HG03460 (cell line): ENCODE data around the gene OXTR.

Experiments
- ATAC-seq: cut with Tn5 transposase; IDR thresholded peaks from one replicate; pipeline ENCODE4 v1.9.1; 2021; ENCODE audit not compliant: unreplicated experiment

The OXTR gene

GRCh38 chr3:8767667-8768363 is 1.6 kb downstream of the OXTR start:
- ATAC-seq, result peak; percentile 42

DNA sequence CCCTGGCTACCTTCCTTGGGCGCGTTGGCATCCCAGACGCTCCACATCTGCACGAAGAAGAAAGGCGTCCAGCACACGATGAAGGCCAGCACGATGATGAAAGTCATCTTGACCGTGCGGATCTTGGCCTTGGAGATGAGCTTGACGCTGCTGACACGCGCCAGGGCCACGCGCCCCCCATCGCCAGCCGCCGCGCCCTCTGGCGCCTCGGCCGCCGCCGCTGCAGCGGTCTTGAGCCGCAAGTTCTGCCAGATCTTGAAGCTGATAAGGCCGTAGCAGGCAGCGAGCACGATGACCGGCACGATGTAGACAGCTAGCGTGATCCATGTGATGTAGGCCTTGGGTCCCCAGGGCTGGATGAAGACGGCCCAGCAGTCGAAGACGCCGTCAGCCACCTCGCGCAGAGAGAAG is 2.2 kb downstream of the OXTR start:
- no peak for ATAC-seq

GRCh38 chr3:8766148-8766547 is 3.3 kb downstream of the OXTR start:
- ATAC-seq, result no peak

GRCh38 chr3:8765528-8765927 is 3.9 kb downstream of the OXTR start:
- ATAC-seq, result no peak

DNA sequence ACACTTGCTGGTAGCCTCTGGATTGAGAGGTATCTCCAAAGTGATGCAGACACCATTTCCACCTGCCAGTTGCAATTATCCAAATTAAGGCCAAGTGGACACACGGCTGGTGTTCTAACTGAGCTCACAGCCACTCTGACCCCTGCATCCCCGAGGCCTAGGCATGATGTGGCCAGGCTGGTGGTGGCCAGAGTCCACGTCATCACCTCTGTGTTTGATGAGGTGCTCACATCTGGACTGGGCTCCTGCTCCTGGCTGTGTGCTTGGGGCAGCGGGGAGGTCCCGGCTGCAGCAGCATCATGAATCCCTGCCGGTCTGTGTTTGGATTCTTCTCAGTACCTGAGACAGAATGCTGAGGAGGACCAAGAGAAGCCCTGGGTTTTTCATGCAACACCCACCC is 4.9 kb downstream of the OXTR start:
- no peak for ATAC-seq

DNA sequence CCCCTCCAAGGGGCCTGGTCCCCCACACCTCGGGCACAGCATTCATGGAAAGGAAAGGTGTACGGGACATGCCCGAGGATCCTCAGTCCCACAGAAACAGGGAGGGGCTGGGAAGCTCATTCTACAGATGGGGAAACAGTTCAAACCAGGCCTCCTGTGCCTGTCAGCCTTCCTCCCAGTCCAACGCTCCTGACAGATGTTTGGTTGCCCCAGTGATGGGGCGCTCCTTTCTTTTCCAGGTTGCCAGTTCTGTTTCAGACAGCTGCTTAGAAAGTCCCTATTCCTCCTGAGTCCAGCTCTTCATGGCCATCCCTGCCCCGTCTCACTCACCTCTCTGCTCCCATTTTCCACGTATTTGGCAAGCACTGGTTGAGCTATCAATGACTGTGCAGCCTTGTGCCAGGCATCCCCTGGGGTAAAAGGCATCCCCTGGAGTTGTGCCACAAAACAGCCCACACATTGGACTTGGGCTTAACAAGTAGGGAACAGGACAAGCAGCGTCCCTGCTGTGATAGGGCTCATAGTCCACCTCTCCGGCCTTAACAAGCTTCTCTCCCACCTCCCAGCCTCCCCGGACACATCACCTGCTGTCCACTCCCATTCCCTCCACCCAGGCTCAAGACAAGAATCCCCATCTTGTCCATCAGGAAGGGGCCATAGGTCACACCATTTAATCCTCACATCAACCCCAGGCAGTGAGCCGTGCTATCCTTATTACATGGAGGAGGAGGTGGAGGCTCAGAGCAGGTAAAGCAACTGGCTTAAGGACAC is 6.6 kb downstream of the OXTR start:
- ATAC-seq, result no peak

GRCh38 chr3:8761866-8762265 is 7.5 kb downstream of the OXTR start:
- no peak for ATAC-seq

- no peak for ATAC-seq
Observed at GRCh38 chr3:8760506-8760905, 8.9 kb downstream of the OXTR start.

DNA sequence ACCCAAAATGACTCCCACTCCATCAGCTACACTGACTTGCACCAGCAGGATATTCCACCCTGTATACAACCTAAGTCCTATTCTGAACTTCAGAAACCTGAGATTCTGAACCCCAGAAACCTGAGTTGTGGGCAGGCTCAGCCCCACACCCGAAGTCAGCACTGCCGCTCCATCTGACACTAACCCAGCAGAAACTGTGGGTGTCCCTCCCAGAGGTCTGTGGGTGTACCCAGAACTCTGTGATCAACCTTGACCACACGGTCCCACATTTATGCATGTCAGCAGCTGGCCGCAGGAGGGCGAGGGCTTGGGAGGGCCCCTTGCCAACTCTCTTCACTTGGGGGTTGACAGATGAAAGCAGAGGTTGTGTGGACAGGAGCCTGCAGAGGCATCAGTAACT is 9.3 kb downstream of the OXTR start:
- ATAC-seq, result no peak

DNA sequence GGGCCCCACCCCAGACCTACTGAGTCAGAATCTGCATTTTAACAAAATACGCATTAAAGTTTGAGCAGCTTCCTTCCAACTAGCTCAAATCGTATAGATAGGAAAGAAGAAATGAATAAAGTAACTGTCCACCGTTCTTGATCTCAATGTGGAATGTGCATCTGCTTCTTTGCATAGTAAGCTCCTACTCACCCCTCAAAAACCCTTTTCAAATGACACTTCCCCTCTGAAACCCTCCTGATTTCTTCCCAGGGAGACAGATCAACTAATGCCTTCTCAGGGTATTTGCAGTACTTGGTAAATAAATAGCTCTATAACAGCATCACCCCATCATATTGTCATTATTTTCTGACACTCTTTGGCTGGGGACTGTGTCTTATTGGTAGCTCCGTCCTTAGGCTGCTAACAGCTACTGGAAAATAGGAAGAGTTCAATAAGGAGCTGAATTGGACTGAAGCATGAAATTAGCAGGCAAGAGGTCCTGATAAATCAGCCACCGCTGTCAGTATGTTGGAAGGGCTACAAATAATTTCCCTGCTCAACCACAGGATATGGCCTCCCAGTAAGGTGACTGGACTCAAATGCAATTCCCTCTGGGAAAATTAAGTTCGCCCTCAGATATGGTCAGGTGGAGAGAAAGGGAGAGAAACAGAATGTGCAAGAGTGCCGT is 10.2 kb downstream of the OXTR start:
- ATAC-seq, result no peak

GRCh38 chr3:8757551-8758518 is 11.6 kb downstream of the OXTR start:
- no peak for ATAC-seq

- no peak for ATAC-seq
Observed at GRCh38 chr3:8756671-8757070, 12.7 kb downstream of the OXTR start.

GRCh38 chr3:8755564-8756237 is 13.7 kb downstream of the OXTR start:
- ATAC-seq, result no peak

GRCh38 chr3:8755097-8755496 is 14.3 kb downstream of the OXTR start:
- no peak for ATAC-seq

- ATAC-seq, result no peak
Observed at GRCh38 chr3:8752832-8753231, 16.6 kb downstream of the OXTR start.

GRCh38 chr3:8749316-8749715 is 20.1 kb downstream of the OXTR start:
- ATAC-seq, result no peak

DNA sequence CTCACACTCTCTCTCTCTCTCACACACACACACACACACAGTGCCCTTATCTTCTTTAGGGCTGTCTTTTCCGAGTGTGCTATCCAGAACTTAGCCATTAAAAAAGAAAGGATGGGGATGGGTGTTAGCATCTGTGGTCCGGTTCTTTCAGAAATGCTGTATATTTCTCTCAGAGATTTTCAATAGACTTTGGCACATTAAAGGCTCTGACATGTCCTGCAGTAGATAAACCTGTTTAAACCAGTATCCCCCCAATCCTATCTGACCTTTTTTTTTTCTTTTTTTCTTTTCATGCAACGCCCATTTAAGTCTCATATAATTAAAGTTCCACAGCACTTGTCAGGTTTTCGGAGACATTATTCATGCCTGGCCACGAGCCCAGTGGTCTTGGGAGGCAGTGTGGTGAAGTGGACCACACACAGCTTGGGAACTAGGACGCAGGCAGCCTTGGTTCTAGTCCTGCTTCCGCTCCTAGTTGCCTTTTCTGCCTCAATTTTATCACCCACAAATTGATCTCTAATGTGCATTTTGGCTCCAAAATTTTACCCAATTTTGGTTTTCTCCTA is 22.6 kb downstream of the OXTR start:
- no peak for ATAC-seq

- no peak for ATAC-seq
Observed at GRCh38 chr3:8745619-8746370, 23.6 kb downstream of the OXTR start.

DNA sequence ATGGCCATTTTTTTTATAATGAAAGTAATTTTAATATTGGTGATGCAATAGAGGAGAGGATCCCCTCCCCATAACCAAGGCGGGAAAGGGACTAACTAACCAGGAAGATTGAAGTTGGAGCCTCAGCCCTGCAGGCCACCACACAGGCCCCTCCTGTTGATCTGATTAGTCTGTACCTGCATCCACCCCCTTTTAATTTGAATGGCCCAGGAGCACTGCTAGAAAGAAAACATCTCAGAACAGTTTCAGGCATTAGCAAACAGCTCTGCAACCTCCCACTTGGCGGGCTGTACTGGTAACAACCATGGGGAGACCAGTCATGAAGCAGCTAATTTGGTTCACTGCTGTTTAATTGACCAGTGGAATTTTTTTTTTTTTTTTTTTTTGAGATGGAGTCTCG is 25.5 kb downstream of the OXTR start:
- no peak for ATAC-seq
